ENCODE results near the gene FBXO11. TPM values are rescaled to one million over a fixed set of nuclear protein-coding genes. Genes with fewer than 3 reads are reported as not detected.
"Not testable (repeated sequence)": the region's sequence is repeated elsewhere in the genome, so short reads cannot be mapped to it uniquely, and the experiment has no call there.

The FBXO11 gene
- total RNA-seq, 2 donors from 2014 or later = 50.3 to 59.7 TPM

GRCh38 chr2:47853067-47853777 is 53.1 kb downstream of the FBXO11 start:
- not testable (repeated sequence) for DNase-seq; H3K9me3 Mint-ChIP-seq; H3K4me3 Mint-ChIP-seq; H3K27me3 Mint-ChIP-seq (ENCODE audit: low read depth); H3K27ac Mint-ChIP-seq; H3K36me3 Mint-ChIP-seq (ENCODE audit: insufficient read depth in 2 of 2); ATAC-seq (replicated peaks in 1 of 2)
- H3K4me1 Mint-ChIP-seq (ENCODE audit: low read depth) = peaks cover 45% of the 10 kb centered on the region

- Mint-ChIP-seq H3K27me3 (ENCODE audit: low read depth) (no peaks in the 10 kb centered on the region), H3K27ac (no peak overlapping the region), H3K9me3 (no peaks in the 10 kb centered on the region), H3K4me1 (ENCODE audit: low read depth) (peaks cover 24% of the 10 kb centered on the region), H3K36me3 (ENCODE audit: insufficient read depth in 2 of 2) (peaks cover 0 to 2% of the 10 kb centered on the region in 2 donors), H3K4me3 (no peak overlapping the region)
- no peak for ATAC-seq (replicated peaks in 1 of 2)
- DNase-seq = no peak
These were observed 56.1 kb downstream of the FBXO11 start for GRCh38 chr2:47850198-47850597.

- ATAC-seq (replicated peaks in 1 of 2) (no peak), DNase-seq (no peak)
- no peaks in the 10 kb centered on the region for H3K9me3 Mint-ChIP-seq
- no peak overlapping the region for H3K4me3 Mint-ChIP-seq
- H3K27me3 Mint-ChIP-seq (ENCODE audit: low read depth) = no peaks in the 10 kb centered on the region
- peaks cover 28% of the 10 kb centered on the region for H3K4me1 Mint-ChIP-seq (ENCODE audit: low read depth)
- H3K36me3 Mint-ChIP-seq (ENCODE audit: insufficient read depth in 2 of 2) = peaks cover 0 to 2% of the 10 kb centered on the region in 2 donors
- no peak overlapping the region for H3K27ac Mint-ChIP-seq
These were observed 56.9 kb downstream of the FBXO11 start for GRCh38 chr2:47849368-47849767.

- Mint-ChIP-seq H3K27ac (peak overlapping the region; percentile 41), H3K9me3 (no peaks in the 10 kb centered on the region), H3K4me1 (ENCODE audit: low read depth) (peaks cover 13% of the 10 kb centered on the region), H3K36me3 (ENCODE audit: insufficient read depth in 2 of 2) (peaks cover 1 to 8% of the 10 kb centered on the region in 2 donors), H3K4me3 (no peak overlapping the region), H3K27me3 (ENCODE audit: low read depth) (no peaks in the 10 kb centered on the region)
- ATAC-seq (replicated peaks in 1 of 2) = no peak
- DNase-seq = no peak
These were observed 62.1 kb downstream of the FBXO11 start for GRCh38 chr2:47844162-47844561.

DNA sequence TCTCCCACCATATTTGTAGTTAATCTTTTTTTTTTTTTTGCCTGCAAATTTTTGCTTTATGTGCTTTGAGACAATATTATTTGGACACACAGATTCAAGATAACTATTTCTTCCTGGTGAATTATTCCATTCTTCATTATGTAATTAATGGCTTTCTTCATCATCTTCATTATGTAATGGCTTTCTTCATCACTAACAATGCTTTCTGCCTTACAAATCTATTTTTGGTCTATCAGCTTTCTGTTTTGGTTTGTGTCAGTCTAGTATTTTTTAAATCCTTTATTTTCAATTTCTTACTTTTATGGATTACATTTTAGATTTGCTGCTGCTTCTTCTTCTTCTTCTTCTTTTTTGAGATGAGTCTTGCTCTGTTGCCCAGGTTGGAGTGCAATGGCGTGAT is 62.9 kb downstream of the FBXO11 start:
- Mint-ChIP-seq H3K9me3 (no peaks in the 10 kb centered on the region), H3K4me3 (no peak overlapping the region), H3K27ac (peak overlapping the region; percentile 82)

GRCh38 chr2:47842846-47843245 is 63.5 kb downstream of the FBXO11 start:
- Mint-ChIP-seq H3K4me3 (no peak overlapping the region), H3K4me1 (ENCODE audit: low read depth) (peaks cover 13% of the 10 kb centered on the region), H3K27ac (no peak overlapping the region), H3K27me3 (ENCODE audit: low read depth) (no peaks in the 10 kb centered on the region), H3K9me3 (no peaks in the 10 kb centered on the region), H3K36me3 (ENCODE audit: insufficient read depth in 2 of 2) (peaks cover 3 to 11% of the 10 kb centered on the region in 2 donors)
- DNase-seq = no peak
- no peak for ATAC-seq (replicated peaks in 1 of 2)

More for the DNA sequence above, 62.9 kb downstream of the FBXO11 start:
- peaks cover 3 to 11% of the 10 kb centered on the region in 2 donors for H3K36me3 Mint-ChIP-seq (ENCODE audit: insufficient read depth in 2 of 2)
- ATAC-seq (replicated peaks in 1 of 2) (no peak), DNase-seq (no peak)
- H3K27me3 Mint-ChIP-seq (ENCODE audit: low read depth) = no peaks in the 10 kb centered on the region
- peaks cover 13% of the 10 kb centered on the region for H3K4me1 Mint-ChIP-seq (ENCODE audit: low read depth)

- Mint-ChIP-seq H3K27ac (no peak overlapping the region), H3K36me3 (ENCODE audit: insufficient read depth in 2 of 2) (peaks cover 3 to 18% of the 10 kb centered on the region in 2 donors), H3K9me3 (no peaks in the 10 kb centered on the region), H3K4me1 (ENCODE audit: low read depth) (peaks cover 8% of the 10 kb centered on the region), H3K27me3 (ENCODE audit: low read depth) (no peaks in the 10 kb centered on the region), H3K4me3 (no peak overlapping the region)
- ATAC-seq (replicated peaks in 1 of 2) (no peak), DNase-seq (no peak)
These were observed 67.6 kb downstream of the FBXO11 start for GRCh38 chr2:47838686-47839085.

DNA sequence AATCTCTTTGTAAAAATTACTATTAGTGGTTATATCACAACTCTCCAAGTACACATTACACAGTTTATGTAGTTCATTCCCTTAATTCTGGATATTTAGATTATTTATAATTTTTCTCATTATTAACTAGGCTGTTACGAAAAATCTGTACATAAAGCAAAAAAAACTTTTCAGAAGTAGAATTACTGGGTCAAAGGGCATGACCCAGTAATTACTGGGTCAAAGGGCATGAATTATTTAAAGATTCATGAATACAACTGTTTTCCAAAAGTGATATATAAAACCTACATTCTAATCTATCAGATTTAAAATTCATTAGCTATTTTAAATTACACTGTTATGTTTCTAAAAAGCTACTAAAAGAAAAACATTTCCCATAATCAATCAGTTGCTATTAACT is 68.0 kb downstream of the FBXO11 start:
- Mint-ChIP-seq H3K27ac (no peak overlapping the region), H3K36me3 (ENCODE audit: insufficient read depth in 2 of 2) (peaks cover 3 to 18% of the 10 kb centered on the region in 2 donors), H3K4me3 (no peak overlapping the region), H3K4me1 (ENCODE audit: low read depth) (peaks cover 7% of the 10 kb centered on the region), H3K9me3 (no peaks in the 10 kb centered on the region), H3K27me3 (ENCODE audit: low read depth) (no peaks in the 10 kb centered on the region)
- ATAC-seq (replicated peaks in 1 of 2) = no peak
- DNase-seq = no peak

- Mint-ChIP-seq H3K27me3 (ENCODE audit: low read depth) (no peaks in the 10 kb centered on the region), H3K9me3 (no peaks in the 10 kb centered on the region), H3K4me3 (no peak overlapping the region), H3K36me3 (ENCODE audit: insufficient read depth in 2 of 2) (peaks cover 5 to 23% of the 10 kb centered on the region in 2 donors), H3K27ac (no peak overlapping the region), H3K4me1 (ENCODE audit: low read depth) (peaks cover 7% of the 10 kb centered on the region)
- DNase-seq (no peak), ATAC-seq (replicated peaks in 1 of 2) (no peak)
These were observed 72.8 kb downstream of the FBXO11 start for GRCh38 chr2:47833516-47833968.

DNA sequence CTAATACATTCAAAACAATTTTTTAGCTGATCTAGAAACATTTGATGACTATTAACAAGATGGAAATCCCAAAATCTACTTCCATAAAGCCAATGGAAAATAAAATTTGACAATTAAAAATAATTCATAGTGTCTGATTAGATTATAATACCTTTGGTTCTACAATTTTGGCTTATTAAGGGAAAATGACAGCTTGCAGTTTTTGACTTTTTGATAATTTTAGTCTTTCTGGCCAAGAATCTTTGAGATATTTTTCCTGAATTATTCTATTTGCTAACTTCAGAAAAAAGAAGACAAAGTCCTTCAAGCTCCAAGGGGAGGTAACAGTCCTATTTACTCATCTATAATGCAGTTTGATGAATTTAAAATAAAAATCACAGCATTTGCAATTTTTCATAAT is 83.8 kb downstream of the FBXO11 start:
- Mint-ChIP-seq H3K27ac (no peak overlapping the region), H3K27me3 (ENCODE audit: low read depth) (no peaks in the 10 kb centered on the region), H3K4me1 (ENCODE audit: low read depth) (no peaks in the 10 kb centered on the region), H3K4me3 (no peak overlapping the region), H3K36me3 (ENCODE audit: insufficient read depth in 2 of 2) (peaks cover 1 to 29% of the 10 kb centered on the region in 2 donors), H3K9me3 (no peaks in the 10 kb centered on the region)
- DNase-seq = no peak
- no peak for ATAC-seq (replicated peaks in 1 of 2)

DNA sequence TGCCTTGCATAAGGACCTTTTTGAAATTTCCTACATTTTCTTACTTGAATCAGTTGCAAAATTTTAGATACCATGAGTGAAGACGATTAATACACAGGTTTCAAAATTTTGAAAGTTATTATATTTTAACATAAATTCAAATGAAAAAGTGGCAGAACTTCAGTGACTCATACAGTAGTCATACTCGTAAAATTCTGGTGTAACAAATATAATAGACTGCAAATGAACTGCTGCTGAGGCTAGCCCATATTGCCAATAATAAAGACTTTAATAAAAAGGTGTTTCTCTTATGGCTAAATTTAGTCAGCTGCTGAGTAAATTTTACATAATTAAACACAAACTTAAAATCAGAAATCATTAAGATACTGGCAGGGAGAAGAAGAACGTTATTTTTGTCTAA is 86.5 kb downstream of the FBXO11 start:
- DNase-seq (no peak), ATAC-seq (replicated peaks in 1 of 2) (no peak)
- no peak overlapping the region for H3K27ac Mint-ChIP-seq
- H3K4me1 Mint-ChIP-seq (ENCODE audit: low read depth) = no peaks in the 10 kb centered on the region
- peaks cover 3 to 32% of the 10 kb centered on the region in 2 donors for H3K36me3 Mint-ChIP-seq (ENCODE audit: insufficient read depth in 2 of 2)
- no peak overlapping the region for H3K4me3 Mint-ChIP-seq
- no peaks in the 10 kb centered on the region for H3K9me3 Mint-ChIP-seq
- H3K27me3 Mint-ChIP-seq (ENCODE audit: low read depth) = no peaks in the 10 kb centered on the region

- Mint-ChIP-seq H3K36me3 (ENCODE audit: insufficient read depth in 2 of 2) (peaks cover 4 to 33% of the 10 kb centered on the region in 2 donors), H3K4me1 (ENCODE audit: low read depth) (no peaks in the 10 kb centered on the region), H3K4me3 (no peak overlapping the region), H3K9me3 (no peaks in the 10 kb centered on the region), H3K27ac (peak overlapping the region; percentile 71), H3K27me3 (ENCODE audit: low read depth) (no peaks in the 10 kb centered on the region)
- no peak for DNase-seq
- ATAC-seq (replicated peaks in 1 of 2) = no peak
These were observed 87.5 kb downstream of the FBXO11 start for GRCh38 chr2:47818777-47819176.

DNA sequence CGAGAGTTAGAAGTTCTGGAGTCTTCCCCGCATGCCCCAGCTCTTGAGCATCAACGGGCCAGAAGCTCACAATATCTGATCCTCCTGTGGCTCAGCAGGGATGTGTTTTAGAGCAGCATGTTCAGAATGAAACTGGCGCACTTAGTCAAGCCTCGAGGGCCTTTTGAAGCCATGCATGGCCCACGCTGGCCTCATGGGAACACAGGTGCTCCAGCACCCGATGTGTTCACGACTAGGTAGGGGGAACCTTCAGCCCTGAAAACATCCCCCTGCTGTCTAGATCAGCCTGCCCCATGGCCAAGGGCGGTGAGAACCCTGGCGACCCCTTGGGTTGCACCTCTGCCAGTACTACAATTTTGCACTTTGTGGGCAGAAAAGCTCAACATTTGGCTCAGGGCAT is 90.5 kb downstream of the FBXO11 start:
- ATAC-seq (replicated peaks in 1 of 2) (no peak), DNase-seq (no peak)
- H3K9me3 Mint-ChIP-seq = no peaks in the 10 kb centered on the region
- H3K27me3 Mint-ChIP-seq (ENCODE audit: low read depth) = no peaks in the 10 kb centered on the region
- no peak overlapping the region for H3K4me3 Mint-ChIP-seq
- no peaks in the 10 kb centered on the region for H3K4me1 Mint-ChIP-seq (ENCODE audit: low read depth)
- peaks cover 6 to 31% of the 10 kb centered on the region in 2 donors for H3K36me3 Mint-ChIP-seq (ENCODE audit: insufficient read depth in 2 of 2)
- H3K27ac Mint-ChIP-seq = no peak overlapping the region

DNA sequence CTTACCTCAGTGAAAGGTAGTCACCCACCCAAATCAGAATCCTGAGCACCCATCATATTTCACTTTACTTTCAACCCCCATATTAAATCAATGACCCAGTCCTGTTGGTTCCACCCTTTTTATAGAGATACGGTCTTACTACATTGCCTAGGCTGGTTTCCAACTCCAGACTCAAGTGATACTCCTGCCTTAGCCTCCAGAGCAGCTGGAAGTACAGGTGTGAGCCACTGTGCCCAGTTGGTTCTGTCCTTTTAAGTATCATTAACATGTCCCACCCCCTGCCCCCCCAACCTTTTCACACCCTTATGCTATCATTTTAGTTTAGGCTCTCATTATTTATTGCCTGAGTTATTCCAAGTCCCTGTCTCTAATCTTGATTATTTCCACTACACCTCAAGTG is 94.6 kb downstream of the FBXO11 start:
- no peak for ATAC-seq (replicated peaks in 1 of 2)
- no peaks in the 10 kb centered on the region for H3K27me3 Mint-ChIP-seq (ENCODE audit: low read depth)
- no peak overlapping the region for H3K4me3 Mint-ChIP-seq
- H3K4me1 Mint-ChIP-seq (ENCODE audit: low read depth) = no peaks in the 10 kb centered on the region
- H3K9me3 Mint-ChIP-seq = no peaks in the 10 kb centered on the region
- no peak for DNase-seq
- peaks cover 5 to 31% of the 10 kb centered on the region in 2 donors for H3K36me3 Mint-ChIP-seq (ENCODE audit: insufficient read depth in 2 of 2)
- peak overlapping the region; percentile 11 for H3K27ac Mint-ChIP-seq
